ENCODE measurements around the gene VAV1. TPM values are rescaled to one million over a fixed set of nuclear protein-coding genes. Genes with fewer than 3 reads are reported as not detected.

VAV1 gene
- total RNA-seq, 1 experiment from 2014 or later: 7.5 TPM

GRCh38 chr19:6793973-6794372, 21.5 kb downstream of the VAV1 start:
- H3K27ac ChIP-seq: no peak overlapping the region
- CTCF ChIA-PET: no interaction called here
- no peak overlapping the region for H3K4me2 ChIP-seq
- H3F3A ChIP-seq (ENCODE audit: insufficient read depth, low read depth): no peaks in the 10 kb centered on the region
- no peak for DNase-seq
- no peaks in the 10 kb centered on the region for H3K9me2 ChIP-seq (ENCODE audit: insufficient read depth)
- H3K27me3 ChIP-seq (ENCODE audit: insufficient read depth, low read depth): no peaks in the 10 kb centered on the region
- TF ChIP-seq EZH2 (IDR thresholded peaks at IDR 0.05; ENCODE audit: low read depth): no peak
- TF ChIP-seq CTCF (conservative IDR thresholded peaks at IDR 0.05): no peak
- H3K4me1 ChIP-seq (replicated peaks; ENCODE audit: insufficient read depth): peaks cover under 1% of the 10 kb centered on the region; the same call in 1 of the 2 replicates
- H3K36me3 ChIP-seq (ENCODE audit: low read depth): no peaks in the 10 kb centered on the region
- no peak overlapping the region for H3K4me3 ChIP-seq
- H2AFZ ChIP-seq: no peak overlapping the region
- no peaks in the 10 kb centered on the region for H3K79me2 ChIP-seq (ENCODE audit: low read depth)
- H4K20me1 ChIP-seq (ENCODE audit: insufficient read depth): no peaks in the 10 kb centered on the region
- BruUV-seq (replicated peaks): no TSS peak
- H3K9me3 ChIP-seq (ENCODE audit: insufficient read depth, low read depth): no peaks in the 10 kb centered on the region
- intact Hi-C loops (cut with micrococcal nuclease; ENCODE audit: unreplicated experiment): no loop called here
- POLR2A ChIA-PET (ENCODE audit: unreplicated experiment): no interaction called here

- no TSS peak for BruUV-seq (replicated peaks)
- Histone ChIP-seq H3F3A (ENCODE audit: insufficient read depth, low read depth) (no peaks in the 10 kb centered on the region), H3K9me3 (ENCODE audit: insufficient read depth, low read depth) (no peaks in the 10 kb centered on the region), H3K9me2 (ENCODE audit: insufficient read depth) (no peaks in the 10 kb centered on the region), H3K36me3 (ENCODE audit: low read depth) (no peaks in the 10 kb centered on the region), H3K4me2 (no peak overlapping the region), H2AFZ (no peak overlapping the region), H3K79me2 (ENCODE audit: low read depth) (no peaks in the 10 kb centered on the region), H3K27ac (no peak overlapping the region), H4K20me1 (ENCODE audit: insufficient read depth) (no peaks in the 10 kb centered on the region), H3K4me1 (replicated peaks; ENCODE audit: insufficient read depth) (peaks cover 2% of the 10 kb centered on the region), H3K4me3 (no peak overlapping the region), H3K27me3 (ENCODE audit: insufficient read depth, low read depth) (no peaks in the 10 kb centered on the region)
- intact Hi-C loops (cut with micrococcal nuclease; ENCODE audit: unreplicated experiment): no loop called here
- TF ChIP-seq EZH2 (IDR thresholded peaks at IDR 0.05; ENCODE audit: low read depth): no peak
- no peak for TF ChIP-seq CTCF (conservative IDR thresholded peaks at IDR 0.05)
- ChIA-PET CTCF (no interaction called here), POLR2A (ENCODE audit: unreplicated experiment) (no interaction called here)
- no peak for DNase-seq
Measured at GRCh38 chr19:6794686-6795431, 22.4 kb downstream of the VAV1 start.

GRCh38 chr19:6796278-6796677, 23.8 kb downstream of the VAV1 start:
- Histone ChIP-seq H3K9me3 (ENCODE audit: insufficient read depth, low read depth) (no peaks in the 10 kb centered on the region), H3K36me3 (ENCODE audit: low read depth) (no peaks in the 10 kb centered on the region), H3F3A (ENCODE audit: insufficient read depth, low read depth) (peaks cover 10% of the 10 kb centered on the region; the same call in 1 of the 2 replicates), H4K20me1 (ENCODE audit: insufficient read depth) (no peaks in the 10 kb centered on the region), H3K79me2 (ENCODE audit: low read depth) (no peaks in the 10 kb centered on the region), H3K27me3 (ENCODE audit: insufficient read depth, low read depth) (no peaks in the 10 kb centered on the region), H3K27ac (no peak overlapping the region), H3K4me2 (no peak overlapping the region), H3K4me1 (replicated peaks; ENCODE audit: insufficient read depth) (peaks cover 11% of the 10 kb centered on the region), H3K9me2 (ENCODE audit: insufficient read depth) (no peaks in the 10 kb centered on the region), H3K4me3 (no peak overlapping the region), H2AFZ (no peak overlapping the region)
- POLR2A ChIA-PET (ENCODE audit: unreplicated experiment): interaction anchor here (0.7 kb wide), 1 partner anchor 31 kb away, joined by 4 read pairs; no protein-coding TSS in a partner anchor
- intact Hi-C loops (cut with micrococcal nuclease; ENCODE audit: unreplicated experiment): no loop called here
- DNase-seq: no peak
- no TSS peak for BruUV-seq (replicated peaks)
- TF ChIP-seq EZH2 (IDR thresholded peaks at IDR 0.05; ENCODE audit: low read depth) (no peak), CTCF (conservative IDR thresholded peaks at IDR 0.05) (no peak)
- CTCF ChIA-PET: no interaction called here
